Measurements from ENCODE around the gene SPRR3.

The SPRR3 gene, protein sequence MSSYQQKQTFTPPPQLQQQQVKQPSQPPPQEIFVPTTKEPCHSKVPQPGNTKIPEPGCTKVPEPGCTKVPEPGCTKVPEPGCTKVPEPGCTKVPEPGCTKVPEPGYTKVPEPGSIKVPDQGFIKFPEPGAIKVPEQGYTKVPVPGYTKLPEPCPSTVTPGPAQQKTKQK

DNA sequence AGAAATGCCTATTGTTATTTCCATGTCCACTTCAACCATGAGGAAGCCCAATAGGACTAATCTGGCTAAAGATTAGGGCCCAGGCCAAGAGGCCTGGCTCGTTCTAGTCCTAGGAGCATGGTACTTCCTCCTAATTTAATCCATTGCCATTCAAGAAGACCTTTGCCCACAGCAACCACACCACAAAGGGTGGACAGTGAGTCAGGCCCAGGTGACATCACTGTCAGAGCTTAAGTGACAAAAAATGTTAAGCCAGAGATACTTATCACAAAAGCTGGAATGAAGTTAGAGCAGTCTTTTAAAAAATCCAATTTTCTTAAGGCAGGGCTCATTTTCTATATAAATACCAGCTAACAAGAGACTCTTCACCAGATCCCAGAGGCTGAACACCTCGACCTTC, at the start of gene SPRR3:
TSS of gene SPRR3 (plus strand) at position 368 of the 400 bp plus-strand sequence. CDS start 1,272 bp downstream, outside the sequence.
- no peak for DNase-seq (ENCODE audit: low spot score)

DNA sequence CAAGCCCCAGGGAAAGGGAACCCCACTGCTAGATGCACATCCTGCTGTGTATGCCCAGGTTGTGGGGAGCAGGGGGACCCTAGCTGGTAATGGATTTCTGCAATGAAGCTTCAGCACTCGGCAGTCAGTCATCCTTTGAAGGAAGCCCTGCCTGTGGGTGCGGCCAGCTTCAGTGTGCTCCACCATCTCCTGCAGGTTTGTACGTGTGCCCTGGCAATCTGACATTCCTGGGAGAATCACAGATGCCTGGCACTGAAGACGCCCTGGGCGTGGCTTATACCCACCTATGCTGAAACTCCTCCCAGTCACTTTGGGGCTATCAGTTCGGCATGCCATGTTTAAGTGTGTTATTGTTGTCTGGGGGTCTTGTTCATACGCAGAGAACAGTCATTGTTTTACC, 47.8 kb upstream of the SPRR3 start:
- DNase-seq (ENCODE audit: low spot score), result no peak

DNA sequence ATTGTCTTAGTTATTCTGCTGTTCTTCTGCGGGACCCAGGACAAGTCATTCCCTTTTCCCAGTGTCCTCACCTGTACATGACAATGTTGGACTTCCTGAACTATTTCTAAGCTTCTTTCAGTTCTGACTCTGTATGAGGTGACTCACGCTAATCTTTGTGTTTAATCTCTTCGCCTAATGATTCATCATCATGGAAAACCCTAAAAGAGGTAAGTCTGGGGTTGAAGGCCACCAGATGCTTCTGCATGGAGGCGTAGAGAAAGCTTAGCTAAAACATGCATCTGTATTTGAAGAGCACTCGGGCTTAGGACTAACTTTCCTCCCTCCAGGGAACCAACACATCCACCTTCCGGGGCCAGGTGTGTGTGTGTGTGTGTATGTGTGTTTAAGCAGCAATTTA, 47.1 kb upstream of the SPRR3 start:
- no peak for DNase-seq (ENCODE audit: low spot score)

DNA sequence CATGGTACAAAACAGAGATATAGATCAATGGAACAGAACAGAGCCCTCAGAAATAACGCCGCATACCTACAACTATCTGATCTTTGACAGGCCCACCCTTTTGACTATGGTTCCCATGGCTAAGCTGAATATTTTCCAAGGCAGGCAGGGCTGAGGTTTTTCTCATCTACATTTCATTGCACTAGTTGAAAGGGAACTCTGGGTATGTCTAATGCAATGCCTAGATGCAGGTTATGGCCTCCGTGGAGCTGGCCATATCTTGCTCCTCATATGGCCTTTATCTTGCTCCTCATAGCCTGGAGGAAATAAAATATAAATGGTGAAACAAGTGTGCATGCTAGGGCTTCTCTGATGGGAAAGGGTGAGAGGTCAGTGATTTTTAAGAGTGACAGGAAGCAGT, 44.0 kb upstream of the SPRR3 start:
- DNase-seq (ENCODE audit: low spot score), result no peak

- DNase-seq (ENCODE audit: low spot score), result no peak
Measured at GRCh38 chr1:152959273-152959672, 42.3 kb upstream of the SPRR3 start.

- no peak for DNase-seq (ENCODE audit: low spot score)
Measured at GRCh38 chr1:152959801-152960451, 41.6 kb upstream of the SPRR3 start.

DNA sequence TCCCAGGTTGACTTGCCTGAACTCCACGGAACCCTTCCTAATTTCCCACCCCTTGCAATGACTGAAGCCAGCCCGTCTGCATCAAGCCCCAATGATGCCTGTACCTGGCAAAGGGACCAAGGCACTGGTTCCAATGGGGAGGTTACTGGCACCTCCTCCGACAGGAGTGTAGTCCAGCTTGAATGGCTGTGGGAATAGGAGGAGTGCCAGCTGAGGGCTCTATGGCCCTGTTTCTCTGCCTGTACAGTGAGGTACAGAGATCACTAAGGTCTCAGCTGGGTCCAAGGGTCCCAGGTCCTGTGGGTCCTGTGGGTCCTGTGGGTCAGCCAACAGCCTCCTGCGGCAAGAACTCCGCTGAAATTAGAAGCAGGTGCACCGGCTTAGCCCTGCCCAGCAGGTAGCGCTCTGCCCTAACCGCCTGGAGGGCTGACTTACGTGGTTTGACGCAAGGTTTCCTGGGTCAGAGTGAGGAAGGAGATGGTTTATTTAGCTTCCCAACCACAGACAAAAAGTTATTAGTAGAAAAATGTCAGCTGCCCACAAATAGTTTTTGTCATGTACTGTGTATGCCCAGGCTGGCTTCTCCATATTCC, 41.0 kb upstream of the SPRR3 start:
- no peak for DNase-seq (ENCODE audit: low spot score)

DNA sequence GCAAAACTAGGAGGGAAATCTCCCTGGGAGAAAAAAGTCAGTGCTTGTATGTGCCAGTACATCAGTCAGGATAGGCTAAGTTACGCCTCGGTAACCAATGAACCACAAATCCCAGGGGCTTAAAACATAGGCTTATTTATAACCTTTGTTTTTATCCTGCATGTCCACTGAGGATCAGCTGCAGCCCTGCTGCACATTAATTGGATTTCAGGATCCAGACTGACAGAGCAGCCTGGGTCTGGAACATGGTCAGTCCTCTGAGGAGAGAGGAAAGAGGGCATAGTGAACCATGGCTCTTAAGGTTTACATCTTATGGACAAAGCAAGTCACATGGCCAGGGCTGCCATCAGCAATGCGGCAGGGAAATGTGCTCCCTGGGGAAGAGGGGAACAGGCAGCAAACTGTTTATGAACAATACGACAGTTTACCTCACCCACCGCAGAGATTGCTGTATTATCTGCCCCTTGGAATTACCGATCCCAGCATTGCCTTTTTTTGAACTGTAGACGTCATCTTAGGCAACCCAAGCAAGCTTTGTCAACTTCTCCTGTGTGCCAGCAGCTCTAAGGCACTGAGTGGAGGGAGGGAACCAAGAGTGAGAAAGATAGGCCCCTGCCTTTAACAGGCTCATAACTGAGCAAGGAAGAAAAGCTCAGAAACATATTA, 40.2 kb upstream of the SPRR3 start:
- DNase-seq (ENCODE audit: low spot score), result no peak

DNA sequence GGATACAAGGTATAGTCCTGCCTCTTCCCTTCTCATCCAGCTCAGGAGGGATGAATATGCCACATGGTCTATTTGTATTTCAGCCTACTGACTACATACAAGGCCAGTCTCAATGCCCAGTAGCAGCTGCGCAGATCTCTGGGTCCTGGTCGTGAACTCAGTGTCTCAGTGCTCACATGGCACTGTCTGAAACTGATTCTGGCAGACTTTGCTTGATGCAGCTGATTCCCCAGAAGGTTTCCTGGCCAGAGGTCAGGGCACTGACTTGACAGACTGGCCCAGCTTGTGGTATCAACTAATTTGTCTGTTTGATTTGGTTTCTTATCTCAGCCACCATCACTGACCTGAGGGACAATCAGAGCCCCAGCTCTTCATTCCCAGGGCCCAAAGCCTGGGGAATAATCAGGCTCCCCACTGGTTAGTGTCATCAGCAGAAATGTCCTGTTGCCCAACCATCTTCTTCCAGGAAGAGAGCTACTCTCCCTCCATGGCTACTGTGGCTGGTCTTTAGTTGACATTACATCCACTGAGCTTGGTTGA, 38.6 kb upstream of the SPRR3 start:
- no peak for DNase-seq (ENCODE audit: low spot score)

GRCh38 chr1:152964536-152964935, 37.0 kb upstream of the SPRR3 start:
- no peak for DNase-seq (ENCODE audit: low spot score)

GRCh38 chr1:152965853-152966252, 35.7 kb upstream of the SPRR3 start:
- no peak for DNase-seq (ENCODE audit: low spot score)

GRCh38 chr1:152967201-152967600, 34.3 kb upstream of the SPRR3 start:
- no peak for DNase-seq (ENCODE audit: low spot score)

- no peak for DNase-seq (ENCODE audit: low spot score)
Measured at GRCh38 chr1:152968248-152968647, 33.3 kb upstream of the SPRR3 start.

DNA sequence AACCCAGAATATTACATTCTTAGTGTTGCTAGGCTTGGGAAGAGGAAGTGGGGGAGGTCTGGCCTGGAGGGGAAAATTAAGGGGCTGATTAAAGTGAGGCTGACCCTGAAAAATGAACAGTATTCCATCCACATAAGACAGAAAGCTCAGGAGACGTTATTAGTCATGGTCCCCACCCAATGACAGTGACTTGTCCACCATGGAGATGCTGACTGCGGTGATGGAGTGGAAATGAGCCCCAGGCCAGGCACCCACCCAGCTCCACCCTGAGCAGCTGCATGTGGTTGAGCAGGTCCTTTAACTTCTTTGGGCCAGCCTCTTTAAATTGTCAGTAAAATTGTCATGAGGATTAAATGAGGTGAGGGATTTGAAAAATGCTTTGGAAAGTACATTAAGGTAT, 32.5 kb upstream of the SPRR3 start:
- no peak for DNase-seq (ENCODE audit: low spot score)

DNA sequence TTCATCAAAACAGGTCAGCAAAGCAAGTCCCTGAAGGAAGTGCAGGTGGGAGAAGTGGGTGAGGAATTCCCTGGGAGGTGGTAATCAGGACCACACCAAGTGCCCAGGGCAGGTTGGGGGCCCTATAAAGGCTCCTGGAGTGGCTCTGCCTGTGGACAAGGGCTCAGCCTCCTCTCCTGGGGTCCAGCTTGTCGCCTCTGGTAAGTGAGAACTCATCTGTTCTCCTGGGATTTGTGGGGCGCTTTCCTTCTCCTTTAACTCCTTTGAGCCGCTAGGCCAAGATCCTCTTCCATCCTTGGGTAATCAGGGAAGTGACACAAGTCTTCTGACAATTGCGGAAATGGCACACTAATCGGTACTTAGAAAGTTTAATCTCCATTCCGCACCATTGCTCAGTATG, 31.1 kb upstream of the SPRR3 start, which contains the start of gene SPRR4:
TSS of gene SPRR4 (plus strand) at position 154 of the 400 bp plus-strand sequence. CDS start 1,243 bp downstream, outside the sequence.
- DNase-seq (ENCODE audit: low spot score), result no peak

DNA sequence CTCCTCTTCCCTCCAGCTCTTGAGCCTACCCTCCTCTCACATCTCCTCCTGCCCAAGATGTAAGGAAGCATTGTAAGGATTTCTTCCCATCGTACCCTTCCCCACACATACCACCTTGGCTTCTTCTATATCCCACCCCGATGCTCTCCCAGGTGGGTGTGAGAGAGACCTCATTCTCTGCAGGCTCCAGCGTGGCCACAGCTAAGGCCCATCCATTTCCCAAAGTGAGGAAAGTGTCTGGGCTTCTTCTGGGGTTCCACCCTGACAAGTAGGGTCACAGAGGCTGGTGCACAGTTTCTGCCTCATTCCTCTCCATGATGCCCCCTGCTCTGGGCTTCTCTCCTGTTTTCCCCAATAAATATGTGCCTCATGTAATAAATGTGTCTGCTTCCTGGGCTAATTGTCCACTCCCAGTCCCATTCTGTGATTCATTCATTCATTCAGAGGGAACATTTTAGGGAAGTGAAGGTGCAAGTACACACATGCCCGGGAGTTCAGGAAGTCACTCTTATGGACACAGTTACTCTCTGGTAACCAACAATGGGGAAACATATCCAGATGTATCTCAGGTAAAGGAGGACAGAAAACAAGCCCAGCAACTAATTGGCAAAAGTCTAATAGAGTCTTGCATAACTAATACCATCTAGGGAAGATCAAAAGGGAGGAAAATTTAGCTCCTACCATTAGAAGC, 29.2 kb upstream of the SPRR3 start:
- DNase-seq (ENCODE audit: low spot score), result no peak

DNA sequence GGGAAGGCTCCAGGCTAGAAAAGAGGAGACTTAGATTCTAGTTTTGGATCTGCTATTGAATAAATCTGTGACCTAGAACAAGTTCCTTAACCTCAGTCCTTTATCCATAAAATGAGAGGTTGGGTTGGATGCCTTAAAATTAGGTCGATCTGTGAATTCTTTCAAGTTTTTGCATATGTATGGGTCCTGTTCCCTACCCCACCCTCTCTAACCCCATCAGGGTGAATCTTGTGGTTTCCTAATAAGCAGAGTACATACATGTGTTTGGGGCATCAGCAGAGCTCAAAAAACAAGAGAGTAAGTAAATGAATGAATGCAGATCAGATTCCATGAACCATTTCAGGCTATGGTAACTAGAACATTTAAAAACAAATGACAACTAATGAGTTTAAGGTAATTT, 24.9 kb upstream of the SPRR3 start:
- DNase-seq (ENCODE audit: low spot score), result no peak

DNA sequence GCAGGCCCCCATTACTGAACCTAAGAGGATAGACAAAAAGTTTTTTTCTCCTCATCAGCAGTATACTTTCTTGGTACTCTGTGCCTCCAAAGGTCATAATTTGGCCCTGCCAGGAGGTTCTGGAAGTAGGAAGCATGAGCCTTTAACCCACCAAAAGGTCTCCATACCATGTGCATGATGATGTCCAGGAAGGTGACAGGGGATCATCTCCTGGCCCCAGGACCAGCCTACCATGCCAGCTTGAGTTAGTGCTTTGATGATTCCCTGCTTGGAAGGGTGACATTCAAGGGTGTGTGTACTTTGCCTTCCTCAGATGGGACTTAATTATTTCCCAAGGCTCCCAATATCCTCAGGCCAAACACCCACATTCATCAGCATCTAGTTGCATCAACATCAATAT, 23.9 kb upstream of the SPRR3 start:
- no peak for DNase-seq (ENCODE audit: low spot score)

GRCh38 chr1:152980676-152981075, 20.9 kb upstream of the SPRR3 start:
- no peak for DNase-seq (ENCODE audit: low spot score)

GRCh38 chr1:152981146-152981871, 20.2 kb upstream of the SPRR3 start:
- DNase-seq (ENCODE audit: low spot score), result no peak

- no peak for DNase-seq (ENCODE audit: low spot score)
Measured at GRCh38 chr1:152982076-152982475, 19.5 kb upstream of the SPRR3 start.

DNA sequence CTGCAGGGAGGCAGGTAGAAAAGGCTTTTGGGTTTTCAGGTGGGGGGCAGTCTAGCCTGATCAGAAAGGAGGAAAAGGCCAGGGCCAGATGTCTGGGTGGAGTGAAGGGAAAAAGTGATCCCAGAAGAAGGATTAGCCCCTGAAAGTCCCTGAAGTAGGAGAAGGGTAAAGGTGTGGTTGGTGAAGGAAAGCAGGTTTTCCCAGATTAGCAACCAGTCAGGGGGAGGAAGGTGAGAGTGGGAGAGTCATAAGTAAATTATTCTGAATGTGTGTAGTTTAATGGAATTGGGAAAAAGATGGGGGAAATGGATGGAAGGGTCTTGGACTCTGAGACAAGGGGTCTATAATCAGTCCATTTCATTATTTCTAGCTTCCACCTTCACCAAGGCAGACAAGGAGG, 18.3 kb upstream of the SPRR3 start:
- no peak for DNase-seq (ENCODE audit: low spot score)
